H1 (cell line): ENCODE results near the gene FGF18. TPM values are rescaled to one million over a fixed set of nuclear protein-coding genes. Genes with fewer than 3 reads are reported as not detected.

Experiments used
- NANOG ChIP-seq: IDR thresholded peaks from 2 replicates; pipeline ENCODE4 v1.6.1; 2011; ENCODE audit warnings: low read length, low read depth, mild to moderate bottlenecking, inconsistent platforms; ENCODE audit not compliant: insufficient read depth, poor library complexity, severe bottlenecking
- TCF12 ChIP-seq: IDR thresholded peaks from 2 replicates; pipeline ENCODE4 v1.6.1; 2011; ENCODE audit warnings: low read depth, mild to moderate bottlenecking, low read length
- polyA plus RNA-seq, 7 experiments: library from polyadenylated mRNA; depleted of rRNA in 3 of 7; stranded (reverse) in 5 of 7; unstranded in 2 of 7; fragments of >200 nt in 5 of 7; fragments of 200-250 nt in 2 of 7; gene quantifications; 1 replicate in 5 of 7; 2 replicates in 1 of 7; 4 replicates in 1 of 7; pipeline versions ENCODE4 v1.2.1 to v1.2.3, GENCODE V29; 2011 to 2013; ENCODE audit warnings: missing spikeins in 2 of 7, mixed read lengths in 2 of 7
- total RNA-seq: library from RNA; stranded (reverse); fragmentation: NEBNext Ultra II Directional; extraction: Animal tissue kit (Norgen Biotek cat#: 25700); gene quantifications from 2 replicates; pipeline ENCODE4 v1.2.1, GENCODE V29; 2021

The FGF18 gene
- total and polyA plus RNA-seq, 2 of the 8 experiments (the other 6 are each of a cell fraction or from before 2014, with no cell fraction given), result 0.54 to 1.3 TPM

GRCh38 chr5:171449426-171449825, 30.0 kb downstream of the FGF18 start (continued):
- no peak for TF ChIP-seq TCF12
- TF ChIP-seq NANOG, result no peak
